ENCODE data around the gene B3GAT3. TPM values are rescaled to one million over a fixed set of nuclear protein-coding genes. Genes with fewer than 3 reads are reported as not detected.

The B3GAT3 gene
- total and polyA plus RNA-seq, 2 donors (not counting 3 experiments of a cell fraction or from before 2014, with no cell fraction given) = 31.6 to 37.2 TPM

DNA sequence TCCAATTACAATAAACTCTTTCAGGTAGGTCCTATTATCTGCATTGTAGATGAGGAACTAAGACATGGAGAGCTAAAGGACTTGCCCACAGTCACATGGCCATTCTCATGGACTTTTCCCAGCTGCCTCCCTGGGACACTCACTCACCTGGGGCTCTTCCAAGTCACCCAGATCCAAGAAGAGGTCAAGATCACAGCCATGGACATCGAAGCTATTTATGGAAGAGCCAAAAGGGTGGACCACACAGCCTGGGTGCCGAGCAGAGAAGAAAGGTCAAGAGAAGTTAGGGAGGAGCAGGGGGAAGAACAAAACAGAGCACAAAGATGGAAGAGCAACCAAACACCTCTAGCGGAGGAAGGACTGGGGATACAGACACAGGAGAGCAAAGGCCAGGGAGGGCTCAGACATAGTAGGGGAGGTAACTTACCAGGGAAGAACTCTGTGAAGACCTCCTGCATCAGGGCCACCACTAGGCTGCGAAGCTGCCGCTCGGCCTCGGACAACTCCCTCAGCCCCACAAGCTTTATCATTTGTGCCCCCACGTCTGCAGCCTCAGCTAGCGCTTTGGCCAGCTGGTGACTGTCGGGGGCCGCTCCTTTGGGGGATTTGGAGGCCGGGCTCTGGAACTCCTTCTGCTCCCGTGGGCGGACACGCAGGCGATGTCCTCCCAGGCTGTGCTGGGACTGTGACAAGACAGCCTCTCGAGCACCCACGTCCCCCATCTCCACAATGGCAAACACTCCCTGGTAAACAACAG lies 40.6 kb downstream of the B3GAT3 start:
- dilution Hi-C loops (cut with MboI; ENCODE audit: extremely low pct_ligation_motif_present, low sequenced_read_pairs) (no loop called here), intact Hi-C loops (cut with micrococcal nuclease) (no loop called here)
- Histone ChIP-seq H3K36me3 (ENCODE audit: control insufficient read depth in 2 of 2, extremely low read depth in 1 of 2, insufficient read depth in 2 of 2, low read length in 2 of 2) (peaks cover 0 to 8% of the 10 kb centered on the region in 2 experiments), H3K79me2 (ENCODE audit: control insufficient read depth, insufficient read depth, low read length) (no peaks in the 10 kb centered on the region), H3K27me3 (ENCODE audit: control insufficient read depth in 2 of 2, insufficient read depth in 2 of 2, low read length in 2 of 2) (no peaks in the 10 kb centered on the region), H4K20me1 (replicated peaks; ENCODE audit: control insufficient read depth, extremely low read depth, insufficient read depth, low read length) (no peaks in the 10 kb centered on the region), H2AFZ (ENCODE audit: low read depth, low read length) (no peak overlapping the region), H3K4me3 (replicated peaks in 1 of 3; ENCODE audit: insufficient read depth in 1 of 3, low read depth in 1 of 3, low read length in 3 of 3) (no peak overlapping the region), H3K27ac (ENCODE audit: insufficient read depth, low read depth, low read length) (no peak overlapping the region), H3K9ac (replicated peaks; ENCODE audit: extremely low read depth, insufficient read depth, low read length) (no peak overlapping the region), H3K4me1 (ENCODE audit: control insufficient read depth, extremely low read depth, insufficient read depth, low read length) (peaks cover 25% of the 10 kb centered on the region), H3K9me1 (replicated peaks; ENCODE audit: control insufficient read depth, extremely low read depth, insufficient read depth, low read length) (no peaks in the 10 kb centered on the region), H3K9me3 (replicated peaks; ENCODE audit: control insufficient read depth, insufficient read depth, low read length) (no peaks in the 10 kb centered on the region), H3K4me2 (ENCODE audit: insufficient read depth, low read length) (no peak overlapping the region)
- BruUV-seq (replicated peaks) = no TSS peak
- no peak for FAIRE-seq
- ChIA-PET CTCF (interaction anchor here (1.5 to 2.0 kb wide), 2 partner anchors 10 to 156 kb away, joined by 4 to 5 read pairs; partner anchors contain the start of gene TUT1), POLR2A (no interaction called here)
- TF ChIP-seq EZH2 (IDR thresholded peaks at IDR 0.05; ENCODE audit: borderline replicate concordance, low read depth, low read length, severe bottlenecking) = no peak
- TF ChIP-seq POLR2A (IDR thresholded peaks at IDR 0.05; ENCODE audit: low read depth, low read length) = no peak
- no peak for TF ChIP-seq MYC (IDR thresholded peaks at IDR 0.05; ENCODE audit: low read depth, low read length)
- no peak for TF ChIP-seq CTCF (IDR thresholded peaks at IDR 0.05; ENCODE audit: extremely low read depth in 1 of 2, insufficient read depth in 1 of 2, low read depth in 1 of 2, low read length in 2 of 2)
- no peak for TF ChIP-seq GATA2 (IDR thresholded peaks at IDR 0.05; ENCODE audit: insufficient read depth, insufficient read length, low read depth, low read length)
- no peak for TF ChIP-seq JUN (IDR thresholded peaks at IDR 0.05; ENCODE audit: borderline replicate concordance, insufficient read depth, insufficient read length, low read depth)
- TF ChIP-seq FOS (IDR thresholded peaks at IDR 0.05; ENCODE audit: borderline replicate concordance, insufficient read depth, low read length) = no peak
- TF ChIP-seq MAX (IDR thresholded peaks at IDR 0.05; ENCODE audit: insufficient read depth, insufficient read length) = no peak
- no peak for TF ChIP-seq POLR2AphosphoS5 (IDR thresholded peaks at IDR 0.05; ENCODE audit: insufficient read depth, low read depth, low read length)
- no peak for DNase-seq (ENCODE audit: low read depth, low spot score)

Measured in endothelial cell of umbilical vein (primary cell).